GM12892 (cell line): ENCODE results near the gene NAXE.

Source experiments
- POLR2A ChIP-seq: IDR thresholded peaks from 2 replicates; pipeline ENCODE4 v1.6.1; 2011; ENCODE audit warnings: low read depth, low read length, control low read depth
- POLR2AphosphoS5 ChIP-seq: IDR thresholded peaks from 2 replicates; pipeline ENCODE4 v1.6.1; 2011; ENCODE audit warnings: low read depth, low read length, control low read depth
- TAF1 ChIP-seq: IDR thresholded peaks from 2 replicates; pipeline ENCODE4 v1.6.1; 2011; ENCODE audit warnings: low read depth, mild to moderate bottlenecking, control low read depth, low read length, borderline replicate concordance

DNA sequence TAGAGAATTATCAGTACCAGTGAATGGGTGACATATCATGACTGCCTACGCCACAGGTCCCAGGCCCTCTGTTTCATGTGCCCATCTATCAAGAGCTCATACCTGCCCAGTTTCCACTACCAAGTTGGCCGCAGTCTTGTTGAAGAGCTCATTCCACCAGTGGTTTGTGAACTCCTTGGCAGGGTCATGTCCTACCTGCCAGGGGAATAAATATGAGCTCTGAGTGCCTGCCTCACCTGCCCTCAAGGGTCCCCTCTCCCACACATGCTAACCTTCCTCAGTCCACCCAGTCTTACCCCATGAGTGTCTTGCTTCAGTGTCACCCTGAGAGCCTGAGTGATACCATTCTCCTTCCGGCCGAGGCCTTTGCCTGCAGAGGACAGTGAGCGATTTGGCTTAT lies 6.5 kb downstream of the NAXE start:
- TF ChIP-seq POLR2A (no peak), POLR2AphosphoS5 (no peak), TAF1 (no peak)
